NCI-H2029 (cell line): ENCODE measurements around the gene SEC63.

Experiments
- DNase-seq: peaks from one replicate; lab custom pipeline; 2025; lab: John Stamatoyannopoulos, UW

SEC63 gene

GRCh38 chr6:107819217-107819616, 138.8 kb downstream of the SEC63 start:
- no peak for DNase-seq

DNA sequence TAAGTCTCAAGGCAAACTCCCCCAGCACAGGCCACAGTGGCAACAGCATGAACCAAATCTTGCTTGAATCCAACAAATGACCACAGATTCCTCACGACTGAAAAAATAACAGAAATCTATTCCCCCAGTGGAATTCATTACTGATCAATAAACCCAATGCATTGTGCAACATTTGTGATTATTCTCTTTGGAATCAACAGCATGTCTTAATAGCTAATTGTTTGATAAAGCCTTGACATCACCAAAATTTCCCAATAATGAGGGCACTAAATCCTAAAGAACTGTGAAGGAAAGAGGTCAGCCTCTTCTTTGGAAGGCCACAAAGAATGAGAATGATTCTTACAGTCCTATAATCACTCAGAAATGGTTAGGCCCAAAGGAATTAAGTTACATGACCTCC, 139.7 kb downstream of the SEC63 start:
- DNase-seq, result no peak

GRCh38 chr6:107817784-107818183, 140.2 kb downstream of the SEC63 start:
- no peak for DNase-seq
